ENCODE measurements around the gene TMEFF2. TPM values are rescaled to one million over a fixed set of nuclear protein-coding genes. Genes with fewer than 3 reads are reported as not detected.

The TMEFF2 gene
- total RNA-seq, 1 donor from 2014 or later: 0.41 TPM

DNA sequence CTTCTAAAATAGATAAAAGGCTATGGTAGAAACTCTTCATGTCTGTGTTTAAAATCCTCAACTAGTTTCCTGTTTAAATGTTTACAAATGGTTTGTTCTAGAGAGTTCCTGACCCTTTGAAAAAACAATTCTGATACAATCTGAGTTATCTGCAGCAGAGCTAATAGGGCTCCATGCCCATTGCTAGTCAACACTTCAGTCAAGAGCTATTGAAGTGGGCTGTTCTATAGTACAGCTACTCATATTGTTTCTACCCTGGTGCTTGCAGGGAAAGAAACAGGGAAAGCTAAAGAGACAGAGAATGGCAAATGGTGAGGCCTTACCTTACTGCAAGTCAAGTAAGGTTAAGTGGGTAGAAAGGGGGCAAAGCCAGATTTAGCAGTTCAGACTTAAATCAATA is 235.5 kb downstream of the TMEFF2 start:
- no peaks in the 10 kb centered on the region for H3K27me3 ChIP-seq (ENCODE audit: insufficient read depth, low read length)
- no peak overlapping the region for H3K4me3 ChIP-seq (ENCODE audit: insufficient read depth, low read depth, low read length)
- no peaks in the 10 kb centered on the region for H3K79me2 ChIP-seq (ENCODE audit: insufficient read depth, low read length)
- H3K27me3 Mint-ChIP-seq (ENCODE audit: low read depth, unreplicated experiment): no peaks in the 10 kb centered on the region
- no peak overlapping the region for H3K9ac ChIP-seq (ENCODE audit: low read length)
- no peak overlapping the region for H3K27ac Mint-ChIP-seq (ENCODE audit: unreplicated experiment)
- no peak overlapping the region for H2AFZ ChIP-seq (ENCODE audit: low read depth, low read length)
- H3K27ac ChIP-seq (ENCODE audit: low read depth, low read length): no peak overlapping the region
- no peaks in the 10 kb centered on the region for H3K9me3 Mint-ChIP-seq (ENCODE audit: unreplicated experiment)
- no peak for DNase-seq (ENCODE audit: low read depth)
- H3K4me1 ChIP-seq (ENCODE audit: insufficient read depth, low read length): no peaks in the 10 kb centered on the region
- H3K4me1 Mint-ChIP-seq (ENCODE audit: low read depth, unreplicated experiment): peaks cover 3% of the 10 kb centered on the region
- FAIRE-seq: no peak
- H3K9me3 ChIP-seq (ENCODE audit: insufficient read depth, low read depth, low read length): no peaks in the 10 kb centered on the region
- H3K4me2 ChIP-seq (ENCODE audit: low read length): no peak overlapping the region
- no peak overlapping the region for H3K4me3 Mint-ChIP-seq (ENCODE audit: unreplicated experiment)
- TF ChIP-seq, protein P1, sequence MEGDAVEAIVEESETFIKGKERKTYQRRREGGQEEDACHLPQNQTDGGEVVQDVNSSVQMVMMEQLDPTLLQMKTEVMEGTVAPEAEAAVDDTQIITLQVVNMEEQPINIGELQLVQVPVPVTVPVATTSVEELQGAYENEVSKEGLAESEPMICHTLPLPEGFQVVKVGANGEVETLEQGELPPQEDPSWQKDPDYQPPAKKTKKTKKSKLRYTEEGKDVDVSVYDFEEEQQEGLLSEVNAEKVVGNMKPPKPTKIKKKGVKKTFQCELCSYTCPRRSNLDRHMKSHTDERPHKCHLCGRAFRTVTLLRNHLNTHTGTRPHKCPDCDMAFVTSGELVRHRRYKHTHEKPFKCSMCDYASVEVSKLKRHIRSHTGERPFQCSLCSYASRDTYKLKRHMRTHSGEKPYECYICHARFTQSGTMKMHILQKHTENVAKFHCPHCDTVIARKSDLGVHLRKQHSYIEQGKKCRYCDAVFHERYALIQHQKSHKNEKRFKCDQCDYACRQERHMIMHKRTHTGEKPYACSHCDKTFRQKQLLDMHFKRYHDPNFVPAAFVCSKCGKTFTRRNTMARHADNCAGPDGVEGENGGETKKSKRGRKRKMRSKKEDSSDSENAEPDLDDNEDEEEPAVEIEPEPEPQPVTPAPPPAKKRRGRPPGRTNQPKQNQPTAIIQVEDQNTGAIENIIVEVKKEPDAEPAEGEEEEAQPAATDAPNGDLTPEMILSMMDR (IDR thresholded peaks at IDR 0.05; ENCODE audit: insufficient read depth, low read depth, low read length): no peak
- TF ChIP-seq EZH2 (IDR thresholded peaks at IDR 0.05; ENCODE audit: insufficient read depth, low read length): no peak
- no peaks in the 10 kb centered on the region for H3K36me3 ChIP-seq (ENCODE audit: insufficient read depth, low read length)
- H4K20me1 ChIP-seq (ENCODE audit: insufficient read depth, low read length): no peaks in the 10 kb centered on the region
- no peaks in the 10 kb centered on the region for H3K36me3 Mint-ChIP-seq (ENCODE audit: low read depth, unreplicated experiment)

DNA sequence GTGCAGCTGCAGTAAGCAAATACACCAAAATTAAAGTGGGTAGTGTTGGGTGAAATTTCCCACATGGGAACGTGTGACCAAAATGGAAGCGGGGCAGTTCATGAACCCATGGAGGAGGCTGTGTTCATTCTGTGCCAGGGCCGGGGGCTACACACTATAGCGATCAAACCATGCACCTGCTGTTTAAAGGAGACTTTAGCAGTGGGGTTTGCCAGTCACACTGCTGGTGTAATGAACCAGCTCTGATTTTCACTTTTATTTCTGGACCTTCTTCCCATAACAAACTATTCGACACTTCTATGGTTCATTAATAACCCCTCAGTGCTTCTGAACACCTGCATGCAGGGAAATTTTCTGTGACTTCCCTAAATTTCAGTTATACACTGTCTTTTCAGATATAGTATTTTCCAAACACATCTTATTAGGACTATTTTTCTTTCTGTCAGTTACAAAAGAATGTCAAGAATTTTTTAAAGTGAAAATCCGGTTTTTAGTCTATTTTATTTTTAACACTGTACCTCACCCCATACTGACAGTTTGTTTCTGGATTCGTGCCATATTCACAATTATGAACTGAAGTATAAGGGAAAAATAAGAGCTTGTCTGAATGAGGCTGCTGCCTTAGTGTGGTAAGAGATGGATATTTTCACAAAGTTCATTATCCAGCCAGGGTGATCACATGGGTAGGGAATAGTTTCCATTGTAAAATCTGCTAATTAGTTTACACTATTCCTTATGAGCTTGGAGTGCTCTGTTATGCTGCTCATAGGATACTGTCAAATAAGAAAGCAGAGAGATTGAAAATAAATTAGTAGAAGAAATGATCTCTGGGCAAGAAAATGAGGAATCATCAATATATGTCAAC is 236.5 kb downstream of the TMEFF2 start:
- TF ChIP-seq EZH2 (IDR thresholded peaks at IDR 0.05; ENCODE audit: insufficient read depth, low read length): no peak
- TF ChIP-seq, protein P1 (IDR thresholded peaks at IDR 0.05; ENCODE audit: insufficient read depth, low read depth, low read length): no peak
- no peak overlapping the region for H3K4me2 ChIP-seq (ENCODE audit: low read length)
- Mint-ChIP-seq H3K27me3 (ENCODE audit: low read depth, unreplicated experiment) (no peaks in the 10 kb centered on the region), H3K36me3 (ENCODE audit: low read depth, unreplicated experiment) (no peaks in the 10 kb centered on the region), H3K27ac (ENCODE audit: unreplicated experiment) (no peak overlapping the region), H3K4me3 (ENCODE audit: unreplicated experiment) (no peak overlapping the region), H3K9me3 (ENCODE audit: unreplicated experiment) (no peaks in the 10 kb centered on the region), H3K4me1 (ENCODE audit: low read depth, unreplicated experiment) (peaks cover 3% of the 10 kb centered on the region)
- DNase-seq (ENCODE audit: low read depth) (no peak), FAIRE-seq (no peak)
- no peaks in the 10 kb centered on the region for H3K4me1 ChIP-seq (ENCODE audit: insufficient read depth, low read length)
- no peaks in the 10 kb centered on the region for H3K79me2 ChIP-seq (ENCODE audit: insufficient read depth, low read length)
- H3K27me3 ChIP-seq (ENCODE audit: insufficient read depth, low read length): no peaks in the 10 kb centered on the region
- no peak overlapping the region for H2AFZ ChIP-seq (ENCODE audit: low read depth, low read length)
- H4K20me1 ChIP-seq (ENCODE audit: insufficient read depth, low read length): no peaks in the 10 kb centered on the region
- H3K9ac ChIP-seq (ENCODE audit: low read length): no peak overlapping the region
- no peaks in the 10 kb centered on the region for H3K9me3 ChIP-seq (ENCODE audit: insufficient read depth, low read depth, low read length)
- no peak overlapping the region for H3K27ac ChIP-seq (ENCODE audit: low read depth, low read length)
- no peaks in the 10 kb centered on the region for H3K36me3 ChIP-seq (ENCODE audit: insufficient read depth, low read length)
- H3K4me3 ChIP-seq (ENCODE audit: insufficient read depth, low read depth, low read length): no peak overlapping the region

DNA sequence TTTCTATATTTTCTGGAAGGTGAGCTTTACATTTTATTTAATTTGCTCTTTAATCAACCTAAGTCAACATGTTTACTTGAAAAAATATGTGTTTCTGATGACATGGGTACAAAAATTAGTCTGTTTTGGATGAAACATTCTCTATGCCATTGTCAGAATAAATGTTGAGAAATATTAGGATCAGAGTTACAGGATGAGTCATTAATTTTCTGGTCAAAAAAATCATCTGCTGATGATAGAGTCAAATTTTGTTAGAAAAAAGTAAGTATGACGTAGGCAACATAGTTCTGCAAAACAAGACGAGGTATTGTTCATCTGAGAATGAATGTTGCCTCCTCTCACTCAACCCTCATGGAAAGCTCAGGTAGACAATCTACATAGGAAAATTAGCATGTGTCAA is 240.3 kb downstream of the TMEFF2 start:
- FAIRE-seq: no peak
- Histone ChIP-seq H3K79me2 (ENCODE audit: insufficient read depth, low read length) (no peaks in the 10 kb centered on the region), H3K4me2 (ENCODE audit: low read length) (no peak overlapping the region), H3K9me3 (ENCODE audit: insufficient read depth, low read depth, low read length) (no peaks in the 10 kb centered on the region), H4K20me1 (ENCODE audit: insufficient read depth, low read length) (no peaks in the 10 kb centered on the region), H3K4me3 (ENCODE audit: insufficient read depth, low read depth, low read length) (no peak overlapping the region), H3K4me1 (ENCODE audit: insufficient read depth, low read length) (peaks cover 3% of the 10 kb centered on the region), H3K36me3 (ENCODE audit: insufficient read depth, low read length) (no peaks in the 10 kb centered on the region), H3K27ac (ENCODE audit: low read depth, low read length) (no peak overlapping the region), H3K9ac (ENCODE audit: low read length) (no peak overlapping the region), H3K27me3 (ENCODE audit: insufficient read depth, low read length) (no peaks in the 10 kb centered on the region), H2AFZ (ENCODE audit: low read depth, low read length) (no peak overlapping the region)
- no peak for TF ChIP-seq EZH2 (IDR thresholded peaks at IDR 0.05; ENCODE audit: insufficient read depth, low read length)
- TF ChIP-seq, protein P1 (IDR thresholded peaks at IDR 0.05; ENCODE audit: insufficient read depth, low read depth, low read length): no peak
- H3K27ac Mint-ChIP-seq (ENCODE audit: unreplicated experiment): no peak overlapping the region
- DNase-seq (ENCODE audit: low read depth): no peak
- peaks cover 11% of the 10 kb centered on the region for H3K4me1 Mint-ChIP-seq (ENCODE audit: low read depth, unreplicated experiment)
- H3K27me3 Mint-ChIP-seq (ENCODE audit: low read depth, unreplicated experiment): no peaks in the 10 kb centered on the region
- H3K4me3 Mint-ChIP-seq (ENCODE audit: unreplicated experiment): no peak overlapping the region
- H3K36me3 Mint-ChIP-seq (ENCODE audit: low read depth, unreplicated experiment): no peaks in the 10 kb centered on the region
- no peaks in the 10 kb centered on the region for H3K9me3 Mint-ChIP-seq (ENCODE audit: unreplicated experiment)
